Esophagus squamous epithelium (tissue), 4 donors: Measurements from ENCODE around the gene CCDC50.

Experiments
- CTCF ChIP-seq, 6 experiments: fragments of 450-650 bp in 4 of 6; fragments of 200-600 bp in 2 of 6; sonication (generic) in 2 of 6; IDR thresholded peaks; one replicate each; pipeline ENCODE4 v1.5.1; 2016 to 2019; ENCODE audit warnings: antibody characterized with exemption in 6 of 6, mild to moderate bottlenecking in 4 of 6, moderate library complexity in 4 of 6
- POLR2A ChIP-seq, 4 donors: fragments of 450-650 bp; IDR thresholded peaks; one replicate each; pipeline ENCODE4 v1.6.1; 2017; ENCODE audit warnings: antibody characterized with exemption in 4 of 4, mild to moderate bottlenecking in 4 of 4, moderate library complexity in 3 of 4

GRCh38 chr3:191362037-191362436 is 32.8 kb downstream of the CCDC50 start:
- TF ChIP-seq CTCF (IDR thresholded peaks at IDR 0.05) (no peak), POLR2A (IDR thresholded peaks at IDR 0.05) (no peak)
